OCI-LY7 (cell line): ENCODE results near the gene AEN. TPM values are rescaled to one million over a fixed set of nuclear protein-coding genes. Genes with fewer than 3 reads are reported as not detected.
A peak's percentile ranks its signal among the peaks of the same experiment; 100 is the strongest.

Experiments used
- BruUV-seq: library from RNA; stranded (reverse); fragments of 400-500 nt; replicated peaks from 2 replicates; lab custom pipeline; 2021; lab: Mats Ljungman, UMichigan
- CTCF ChIA-PET: fragments of 300-600 bp; sonication (Branson Sonifier 250); formaldehyde crosslinking; loops from one replicate; lab custom pipeline; 2022; ENCODE audit warnings: antibody characterized with exemption; ENCODE audit not compliant: unreplicated experiment; lab: Charles Lee
- POLR2A ChIA-PET: fragments of 300-600 bp; sonication (Branson Sonifier 250); formaldehyde crosslinking; loops from one replicate; lab custom pipeline; 2022; ENCODE audit warnings: antibody characterized with exemption; lab: Charles Lee
- DNase-seq: peaks from one replicate; pipeline ENCODE4 v3.0.0-alpha.2; 2015; ENCODE audit warnings: low spot score
- H2AFZ ChIP-seq: fragments of 200-600 bp; sonication (generic), shearing (Covaris generic); 2 replicates; pipeline ENCODE4 v1.6.1; 2014; ENCODE audit warnings: mild to moderate bottlenecking, antibody characterized with exemption, low read length, moderate library complexity
- H3K27ac ChIP-seq: fragments of 200-600 bp; sonication (generic); 2 replicates; pipeline ENCODE4 v1.5.1; 2014; ENCODE audit warnings: mixed run types, low read depth, mild to moderate bottlenecking, moderate library complexity, low read length, inconsistent platforms; ENCODE audit not compliant: poor library complexity, severe bottlenecking
- H3K36me3 ChIP-seq: fragments of 200-600 bp; sonication (generic); 2 replicates; pipeline ENCODE4 v1.6.1; 2014; ENCODE audit warnings: mild to moderate bottlenecking, antibody characterized with exemption, low read length, moderate library complexity, mixed read lengths; ENCODE audit not compliant: insufficient read depth
- H3K4me1 ChIP-seq: fragments of 200-600 bp; sonication (generic); 2 replicates; pipeline ENCODE4 v1.5.1; 2014; ENCODE audit warnings: mild to moderate bottlenecking, low read length; ENCODE audit not compliant: insufficient read depth, poor library complexity, severe bottlenecking
- H3K4me2 ChIP-seq: fragments of 200-600 bp; sonication (generic); 2 replicates; pipeline ENCODE4 v1.6.1; 2014; ENCODE audit warnings: mild to moderate bottlenecking, low read length
- H3K4me3 ChIP-seq: fragments of 200-600 bp; sonication (generic); 2 replicates; pipeline ENCODE4 v1.5.1; 2014; ENCODE audit warnings: mild to moderate bottlenecking, low read depth, low read length; ENCODE audit not compliant: poor library complexity, severe bottlenecking
- H3K79me2 ChIP-seq: fragments of 200-600 bp; sonication (generic); 2 replicates; pipeline ENCODE4 v1.6.1; 2016; ENCODE audit warnings: low read depth, mild to moderate bottlenecking, low read length, moderate library complexity, mixed read lengths; ENCODE audit not compliant: insufficient read depth
- H3K9me2 ChIP-seq: fragments of 200-600 bp; sonication (generic); 2 replicates; pipeline ENCODE4 v1.6.1; 2016; ENCODE audit warnings: mild to moderate bottlenecking, low read length, mixed read lengths; ENCODE audit not compliant: insufficient read depth
- H3K9me3 ChIP-seq: fragments of 200-600 bp; sonication (generic); 2 replicates; pipeline ENCODE4 v1.6.1; 2014; ENCODE audit warnings: mild to moderate bottlenecking, mixed run types, low read length, mixed read lengths
- H4K20me1 ChIP-seq: fragments of 200-600 bp; sonication (generic); 2 replicates; pipeline ENCODE4 v1.6.1; 2014; ENCODE audit warnings: mild to moderate bottlenecking, antibody characterized with exemption, low read length, moderate library complexity, mixed read lengths; ENCODE audit not compliant: insufficient read depth
- EZH2phosphoT487 ChIP-seq: fragments of 200-600 bp; sonication (generic); IDR thresholded peaks from 2 replicates; pipeline ENCODE4 v1.6.1; 2018; ENCODE audit warnings: low read depth, borderline replicate concordance, mild to moderate bottlenecking, mixed run types, antibody characterized with exemption, low read length, moderate library complexity, mixed read lengths
- intact Hi-C: fragments of 100-400 bp; cut with micrococcal nuclease; formaldehyde crosslinking; loops from one replicate; pipeline ENCODE4 v1.10.0; 2022; ENCODE audit not compliant: unreplicated experiment
- total RNA-seq, 2 experiments: library from RNA; depleted of rRNA in 1 of 2; stranded (reverse); fragments of >200 nt in 1 of 2; shearing (Covaris generic) in 1 of 2; gene quantifications; 2 replicates each; pipeline ENCODE4 v1.2.3, GENCODE V29; 2014 to 2022
- TF ChIP-seq, protein P1 (sequence below): fragments of 200-600 bp; sonication (generic); conservative IDR thresholded peaks from 2 replicates; pipeline ENCODE4 v1.5.1; 2014; ENCODE audit warnings: mild to moderate bottlenecking, antibody characterized with exemption, low read length, moderate library complexity, mixed read lengths

Gene AEN
- total RNA-seq, 2 experiments from 2014 or later: 43.1 to 66.6 TPM

DNA sequence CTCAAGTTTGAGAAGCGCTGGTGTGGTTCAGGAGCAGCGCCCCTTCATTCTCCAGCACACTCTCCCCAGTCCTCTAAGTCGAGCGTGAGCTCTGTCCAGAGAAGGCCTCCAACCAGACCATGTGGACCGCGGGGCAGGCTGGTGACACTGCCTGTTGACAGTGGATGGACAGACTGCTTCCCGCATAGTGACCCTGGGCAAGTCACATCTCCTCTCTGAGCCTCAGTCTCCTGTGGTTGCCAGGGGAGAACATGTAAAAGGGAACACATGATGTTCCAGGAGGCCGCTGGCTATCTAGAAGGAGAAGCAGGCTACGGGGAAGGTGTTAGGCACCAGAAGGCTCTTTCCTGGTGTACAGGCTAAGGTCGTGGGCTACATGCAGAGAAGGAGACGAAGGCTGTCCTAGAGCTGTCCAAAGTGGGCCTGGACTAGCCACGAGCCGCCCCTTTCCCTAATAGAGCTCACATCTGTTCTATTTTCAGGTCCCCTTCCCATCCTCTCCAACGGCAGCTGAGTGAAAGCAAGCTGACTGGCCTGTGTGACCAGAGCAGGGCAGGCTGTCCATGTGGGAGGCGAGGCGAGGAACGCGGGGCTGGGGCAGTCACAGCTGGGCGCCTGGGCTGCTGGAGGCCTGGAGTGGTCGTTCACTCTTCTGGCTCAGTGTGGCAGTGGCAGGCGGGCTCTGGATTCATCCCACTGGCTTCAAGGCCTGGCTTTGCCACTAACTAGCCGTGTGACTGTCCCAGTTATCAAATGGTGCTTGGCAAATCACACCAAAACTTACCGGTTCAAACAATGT is 28.8 kb downstream of the AEN start:
- 0 out of 2 replicates have a peak overlapping the region, but pooled peaks have one; percentile 92 for H3K4me2 ChIP-seq
- peaks cover 28% of the 10 kb centered on the region; the same call in 1 of the 2 replicates for H3K79me2 ChIP-seq
- POLR2A ChIA-PET: no interaction called here

DNA sequence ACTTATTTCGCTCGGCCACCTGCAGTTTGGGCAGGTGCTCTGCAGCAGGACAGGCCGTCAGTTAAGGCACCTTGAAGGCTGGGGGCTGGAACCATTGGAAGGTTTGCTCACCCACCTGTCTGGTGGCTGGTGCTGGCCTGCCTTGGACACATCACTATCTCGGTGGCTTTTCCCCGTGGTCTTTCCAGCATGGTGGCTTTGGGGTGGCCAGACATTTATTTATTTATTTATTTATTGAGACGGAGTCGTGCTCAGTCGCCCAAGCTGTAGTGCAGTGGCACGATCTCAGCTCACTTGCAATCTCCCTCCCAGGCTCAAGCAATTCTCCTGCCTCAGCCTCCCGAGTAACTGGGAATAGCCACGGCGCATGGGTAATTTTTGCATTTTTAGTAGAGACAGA is 29.4 kb downstream of the AEN start:
- no peak for DNase-seq
- Histone ChIP-seq H3K27ac (no peak overlapping the region), H3K9me2 (no peaks in the 10 kb centered on the region), H2AFZ (no peak overlapping the region), H3K9me3 (peaks cover 5% of the 10 kb centered on the region; the same call in 1 of the 2 replicates), H3K4me3 (no peak overlapping the region), H3K36me3 (peaks cover 81% of the 10 kb centered on the region), H4K20me1 (peaks cover 3% of the 10 kb centered on the region; the same call in 1 of the 2 replicates), H3K4me2 (no peak overlapping the region), H3K4me1 (peaks cover 70% of the 10 kb centered on the region), H3K79me2 (peaks cover 22% of the 10 kb centered on the region; the same call in 1 of the 2 replicates)
- ChIA-PET CTCF (no interaction called here), POLR2A (no interaction called here)
- intact Hi-C loops: no loop called here
- no TSS peak for BruUV-seq
- TF ChIP-seq, protein P1, sequence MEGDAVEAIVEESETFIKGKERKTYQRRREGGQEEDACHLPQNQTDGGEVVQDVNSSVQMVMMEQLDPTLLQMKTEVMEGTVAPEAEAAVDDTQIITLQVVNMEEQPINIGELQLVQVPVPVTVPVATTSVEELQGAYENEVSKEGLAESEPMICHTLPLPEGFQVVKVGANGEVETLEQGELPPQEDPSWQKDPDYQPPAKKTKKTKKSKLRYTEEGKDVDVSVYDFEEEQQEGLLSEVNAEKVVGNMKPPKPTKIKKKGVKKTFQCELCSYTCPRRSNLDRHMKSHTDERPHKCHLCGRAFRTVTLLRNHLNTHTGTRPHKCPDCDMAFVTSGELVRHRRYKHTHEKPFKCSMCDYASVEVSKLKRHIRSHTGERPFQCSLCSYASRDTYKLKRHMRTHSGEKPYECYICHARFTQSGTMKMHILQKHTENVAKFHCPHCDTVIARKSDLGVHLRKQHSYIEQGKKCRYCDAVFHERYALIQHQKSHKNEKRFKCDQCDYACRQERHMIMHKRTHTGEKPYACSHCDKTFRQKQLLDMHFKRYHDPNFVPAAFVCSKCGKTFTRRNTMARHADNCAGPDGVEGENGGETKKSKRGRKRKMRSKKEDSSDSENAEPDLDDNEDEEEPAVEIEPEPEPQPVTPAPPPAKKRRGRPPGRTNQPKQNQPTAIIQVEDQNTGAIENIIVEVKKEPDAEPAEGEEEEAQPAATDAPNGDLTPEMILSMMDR: no peak

More for the DNA sequence above, 28.8 kb downstream of the AEN start:
- H3K9me2 ChIP-seq: no peaks in the 10 kb centered on the region
- TF ChIP-seq EZH2phosphoT487: no peak
- TF ChIP-seq, protein P1: no peak
- BruUV-seq: no TSS peak
- intact Hi-C loops: no loop called here
- DNase-seq: no peak
- CTCF ChIA-PET: no interaction called here
- no peaks in the 10 kb centered on the region for H3K9me3 ChIP-seq
- H3K4me3 ChIP-seq: no peak overlapping the region
- H3K36me3 ChIP-seq: peaks cover 81% of the 10 kb centered on the region
- H3K4me1 ChIP-seq: peaks cover 72% of the 10 kb centered on the region
- H3K27ac ChIP-seq: no peak overlapping the region
- H4K20me1 ChIP-seq: peaks cover 3% of the 10 kb centered on the region; the same call in 1 of the 2 replicates
- H2AFZ ChIP-seq: no peak overlapping the region

DNA sequence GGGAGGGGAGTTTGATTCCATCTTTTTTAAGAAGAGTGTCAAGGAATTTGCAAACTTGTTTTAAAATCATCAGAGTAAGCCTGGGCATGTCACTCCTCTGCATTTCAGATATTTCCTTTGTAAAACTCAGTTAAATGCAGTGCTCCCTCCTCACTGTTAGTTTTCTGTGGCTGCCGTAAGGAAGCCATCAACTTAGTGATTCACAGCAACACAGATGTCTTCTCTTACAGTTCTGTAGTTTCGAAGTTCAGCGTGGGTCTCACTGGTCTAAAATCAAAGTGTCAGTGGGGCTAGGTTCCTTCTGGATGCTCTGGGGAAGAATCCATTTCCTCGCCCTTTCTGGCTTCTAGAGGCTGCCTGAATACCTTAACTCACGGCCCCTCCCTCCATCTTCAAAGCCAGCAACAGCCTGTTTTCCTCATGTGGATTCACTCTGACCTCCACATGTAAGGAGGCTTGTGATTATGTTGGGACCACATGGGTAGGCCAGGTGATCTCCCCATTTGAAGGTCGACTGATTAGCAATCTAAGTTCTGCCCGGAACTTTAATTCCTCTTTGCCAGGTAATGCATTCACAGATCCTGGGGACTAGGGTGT is 30.1 kb downstream of the AEN start:
- CTCF ChIA-PET: no interaction called here
- Histone ChIP-seq H3K79me2 (peaks cover 15% of the 10 kb centered on the region; the same call in 1 of the 2 replicates), H3K9me3 (peaks cover 12% of the 10 kb centered on the region; the same call in 1 of the 2 replicates), H2AFZ (no peak overlapping the region), H3K4me1 (peaks cover 70% of the 10 kb centered on the region), H3K4me3 (no peak overlapping the region), H3K36me3 (peaks cover 82% of the 10 kb centered on the region), H4K20me1 (peaks cover 3% of the 10 kb centered on the region; the same call in 1 of the 2 replicates), H3K9me2 (no peaks in the 10 kb centered on the region), H3K27ac (no peak overlapping the region), H3K4me2 (no peak overlapping the region)
- TF ChIP-seq EZH2phosphoT487: no peak
- TF ChIP-seq, protein P1: no peak
- POLR2A ChIA-PET: no interaction called here
- no peak for DNase-seq
- intact Hi-C loops: no loop called here
- BruUV-seq: no TSS peak
